GM19372 (cell line): Measurements from ENCODE around the gene CDK9.
A peak's percentile ranks its signal among the peaks of the same experiment; 100 is the strongest.

Source experiments
- ATAC-seq: cut with Tn5 transposase; IDR thresholded peaks from one replicate; pipeline ENCODE4 v1.9.1; 2021; ENCODE audit warnings: mild to moderate bottlenecking, low read depth, moderate library complexity; ENCODE audit not compliant: unreplicated experiment

CDK9 gene

GRCh38 chr9:127801955-127802575 lies 16.2 kb downstream of the CDK9 start:
- ATAC-seq: no peak

- peak; percentile 71 for ATAC-seq
Observed at GRCh38 chr9:127802576-127803443, 17.0 kb downstream of the CDK9 start, which contains the start of gene FPGS. Gene FPGS, plus strand, starts transcription at chr9:127802882. Its CDS starts 43 bp downstream, at chr9:127802925.

GRCh38 chr9:127803507-127804352 lies 17.9 kb downstream of the CDK9 start:
- no peak for ATAC-seq

- ATAC-seq: no peak
Observed at GRCh38 chr9:127805620-127806019, 19.8 kb downstream of the CDK9 start.

- ATAC-seq: no peak
Observed at GRCh38 chr9:127806871-127807270, 21.0 kb downstream of the CDK9 start.

GRCh38 chr9:127808347-127809001 lies 22.6 kb downstream of the CDK9 start:
- no peak for ATAC-seq

- no peak for ATAC-seq
Observed at GRCh38 chr9:127809002-127809539, 23.2 kb downstream of the CDK9 start.

- no peak for ATAC-seq
Observed at GRCh38 chr9:127809540-127810377, 23.9 kb downstream of the CDK9 start.

- ATAC-seq: no peak
Observed at GRCh38 chr9:127810378-127811187, 24.7 kb downstream of the CDK9 start.

- ATAC-seq: no peak
Observed at GRCh38 chr9:127812011-127812410, 26.2 kb downstream of the CDK9 start.

GRCh38 chr9:127812936-127813675 lies 27.3 kb downstream of the CDK9 start:
- ATAC-seq: no peak

- no peak for ATAC-seq
Observed at GRCh38 chr9:127813686-127814226, 27.9 kb downstream of the CDK9 start.

GRCh38 chr9:127814619-127815511 lies 29.0 kb downstream of the CDK9 start:
- ATAC-seq: no peak

GRCh38 chr9:127815512-127816361 lies 29.9 kb downstream of the CDK9 start:
- ATAC-seq: no peak

- no peak for ATAC-seq
Observed at GRCh38 chr9:127816362-127816725, 30.5 kb downstream of the CDK9 start.

GRCh38 chr9:127816728-127817127 lies 30.9 kb downstream of the CDK9 start:
- ATAC-seq: no peak
